HepG2 (cell line): ENCODE measurements around the gene STAT5A. TPM values are rescaled to one million over a fixed set of nuclear protein-coding genes. Genes with fewer than 3 reads are reported as not detected.

Experiments used
- EP300 ChIP-seq, 3 experiments: sonication (generic) in 1 of 3; formaldehyde crosslinking in 1 of 3; IDR thresholded peaks; 2 replicates each; pipeline versions ENCODE4 v1.5.1 to v1.6.1; 2011 to 2020; ENCODE audit warnings: low read depth in 2 of 3, low read length in 2 of 3, borderline replicate concordance in 1 of 3, improper control_type of control experiment in 1 of 3, mild to moderate bottlenecking in 1 of 3, missing genetic modification reagents in 1 of 3, moderate library complexity in 1 of 3
- MTA1 ChIP-seq: sonication (generic); formaldehyde crosslinking; IDR thresholded peaks from 2 replicates; pipeline ENCODE4 v1.4.0; 2020; ENCODE audit warnings: missing genetic modification reagents, mild to moderate bottlenecking, borderline replicate concordance
- PITX1 ChIP-seq: sonication (generic); formaldehyde crosslinking; IDR thresholded peaks from 2 replicates; pipeline ENCODE4 v1.5.1; 2020; ENCODE audit warnings: mild to moderate bottlenecking, missing genetic modification reagents
- SETDB1 ChIP-seq: sonication (generic); formaldehyde crosslinking; IDR thresholded peaks from 2 replicates; pipeline ENCODE4 v1.5.1; 2020; ENCODE audit warnings: missing genetic modification reagents, mild to moderate bottlenecking, borderline replicate concordance
- ZNF343 ChIP-seq: sonication (generic); formaldehyde crosslinking; IDR thresholded peaks from 2 replicates; pipeline ENCODE4 v1.4.0; 2020; ENCODE audit warnings: mild to moderate bottlenecking, missing genetic modification reagents
- ZNF563 ChIP-seq: sonication (generic); formaldehyde crosslinking; IDR thresholded peaks from 2 replicates; pipeline ENCODE4 v1.8.0; 2022; ENCODE audit warnings: mild to moderate bottlenecking, moderate library complexity, missing genetic modification reagents
- polyA plus RNA-seq, 8 experiments: library from polyadenylated mRNA; depleted of rRNA in 3 of 8; stranded (reverse) in 7 of 8; unstranded in 1 of 8; fragments of >200 nt; fragmentation: Illumina TruSeq in 4 of 8; extraction: Trizol in 4 of 8; gene quantifications; 2 replicates each; pipeline versions ENCODE4 v1.2.1 to v1.2.3, GENCODE V29; 2011 to 2016; ENCODE audit warnings: low read depth in 4 of 8, missing spikeins in 1 of 8, mixed read lengths in 1 of 8; ENCODE audit not compliant: insufficient read depth in 1 of 8
- total RNA-seq, 5 experiments: library from RNA; depleted of rRNA; stranded (reverse); fragments of >200 nt; fragmentation: Illumina TruSeq; extraction: Trizol; gene quantifications; 2 replicates each; pipeline ENCODE4 v1.2.3, GENCODE V29; 2016; ENCODE audit warnings: low read depth in 1 of 5
- TF ChIP-seq, protein P1 (sequence below): sonication (generic); formaldehyde crosslinking; IDR thresholded peaks from 2 replicates; pipeline ENCODE4 v1.4.0; 2020; ENCODE audit warnings: missing genetic modification reagents
- TF ChIP-seq, protein P2 (sequence below): sonication (generic); formaldehyde crosslinking; IDR thresholded peaks from 2 replicates; pipeline ENCODE4 v1.5.0; 2020; ENCODE audit warnings: mild to moderate bottlenecking, missing genetic modification reagents, borderline replicate concordance
- TF ChIP-seq, protein P3 (sequence below): IDR thresholded peaks from 2 replicates; pipeline ENCODE4 v1.6.1; 2016

Gene STAT5A
- total and polyA plus RNA-seq, 2 of the 13 experiments (the other 11 are each of a cell fraction or from before 2014, with no cell fraction given), result 1.4 to 4.1 TPM

DNA sequence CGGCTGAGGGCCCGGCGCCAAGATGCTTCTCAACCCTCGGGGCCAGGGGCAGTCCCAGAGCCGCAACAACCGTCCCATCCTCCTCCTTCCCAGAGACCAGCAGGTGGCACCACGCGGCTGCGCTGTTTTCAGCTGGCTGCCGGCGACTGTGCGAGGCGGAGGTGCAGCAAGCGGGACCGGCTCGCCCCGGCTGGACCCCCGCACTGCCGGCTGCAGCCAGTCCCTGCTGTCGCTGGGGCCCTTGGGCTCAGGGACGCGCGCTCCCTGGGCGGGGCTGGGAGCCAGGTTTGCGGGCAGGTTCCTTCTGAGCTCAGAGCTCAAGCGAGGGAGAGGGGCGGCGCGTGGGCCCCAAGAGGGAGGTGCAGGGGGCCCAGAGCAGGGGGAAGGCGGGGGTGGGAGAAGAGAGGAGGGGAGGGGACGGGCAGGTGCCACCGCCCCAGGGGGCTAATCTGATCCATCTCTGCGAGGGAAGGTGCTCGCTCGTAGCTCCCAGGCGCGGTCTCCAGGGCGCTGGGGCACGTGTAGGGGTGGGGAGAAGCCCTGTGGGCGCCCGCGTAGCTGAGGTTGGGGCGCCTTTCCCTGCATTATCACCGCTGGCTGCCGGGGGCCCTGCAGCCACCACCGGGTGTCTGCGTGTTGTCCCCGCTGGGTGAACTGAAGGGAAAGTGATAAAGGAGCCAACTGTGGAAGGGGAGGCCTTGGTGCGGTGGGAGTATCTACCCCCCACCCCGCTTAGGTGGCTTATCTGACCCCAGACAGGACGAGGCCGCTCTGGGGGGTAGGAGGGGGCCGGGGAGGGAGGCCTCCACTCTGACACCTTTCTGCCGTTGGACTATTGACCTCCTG lies 24.2 kb downstream of the STAT5A start (continued):
- TF ChIP-seq EP300 (IDR thresholded peaks at IDR 0.05; ENCODE audit: low read depth in 2 of 2, low read length in 2 of 2) (peak in 1 of 2 experiments; percentile 13; a peak in 1 of 4 replicates), EP300 (CRISPR knock-in tag; IDR thresholded peaks at IDR 0.05; ENCODE audit: borderline replicate concordance) (no peak), ZNF343 (CRISPR knock-in tag) (peak; percentile 72; the same call in 1 of the 2 replicates), MTA1 (CRISPR knock-in tag) (peak; percentile 87), ZNF563 (CRISPR knock-in tag) (no peak), PITX1 (CRISPR knock-in tag) (peak; percentile 67), SETDB1 (CRISPR knock-in tag) (no peak)
- TF ChIP-seq, protein P1, sequence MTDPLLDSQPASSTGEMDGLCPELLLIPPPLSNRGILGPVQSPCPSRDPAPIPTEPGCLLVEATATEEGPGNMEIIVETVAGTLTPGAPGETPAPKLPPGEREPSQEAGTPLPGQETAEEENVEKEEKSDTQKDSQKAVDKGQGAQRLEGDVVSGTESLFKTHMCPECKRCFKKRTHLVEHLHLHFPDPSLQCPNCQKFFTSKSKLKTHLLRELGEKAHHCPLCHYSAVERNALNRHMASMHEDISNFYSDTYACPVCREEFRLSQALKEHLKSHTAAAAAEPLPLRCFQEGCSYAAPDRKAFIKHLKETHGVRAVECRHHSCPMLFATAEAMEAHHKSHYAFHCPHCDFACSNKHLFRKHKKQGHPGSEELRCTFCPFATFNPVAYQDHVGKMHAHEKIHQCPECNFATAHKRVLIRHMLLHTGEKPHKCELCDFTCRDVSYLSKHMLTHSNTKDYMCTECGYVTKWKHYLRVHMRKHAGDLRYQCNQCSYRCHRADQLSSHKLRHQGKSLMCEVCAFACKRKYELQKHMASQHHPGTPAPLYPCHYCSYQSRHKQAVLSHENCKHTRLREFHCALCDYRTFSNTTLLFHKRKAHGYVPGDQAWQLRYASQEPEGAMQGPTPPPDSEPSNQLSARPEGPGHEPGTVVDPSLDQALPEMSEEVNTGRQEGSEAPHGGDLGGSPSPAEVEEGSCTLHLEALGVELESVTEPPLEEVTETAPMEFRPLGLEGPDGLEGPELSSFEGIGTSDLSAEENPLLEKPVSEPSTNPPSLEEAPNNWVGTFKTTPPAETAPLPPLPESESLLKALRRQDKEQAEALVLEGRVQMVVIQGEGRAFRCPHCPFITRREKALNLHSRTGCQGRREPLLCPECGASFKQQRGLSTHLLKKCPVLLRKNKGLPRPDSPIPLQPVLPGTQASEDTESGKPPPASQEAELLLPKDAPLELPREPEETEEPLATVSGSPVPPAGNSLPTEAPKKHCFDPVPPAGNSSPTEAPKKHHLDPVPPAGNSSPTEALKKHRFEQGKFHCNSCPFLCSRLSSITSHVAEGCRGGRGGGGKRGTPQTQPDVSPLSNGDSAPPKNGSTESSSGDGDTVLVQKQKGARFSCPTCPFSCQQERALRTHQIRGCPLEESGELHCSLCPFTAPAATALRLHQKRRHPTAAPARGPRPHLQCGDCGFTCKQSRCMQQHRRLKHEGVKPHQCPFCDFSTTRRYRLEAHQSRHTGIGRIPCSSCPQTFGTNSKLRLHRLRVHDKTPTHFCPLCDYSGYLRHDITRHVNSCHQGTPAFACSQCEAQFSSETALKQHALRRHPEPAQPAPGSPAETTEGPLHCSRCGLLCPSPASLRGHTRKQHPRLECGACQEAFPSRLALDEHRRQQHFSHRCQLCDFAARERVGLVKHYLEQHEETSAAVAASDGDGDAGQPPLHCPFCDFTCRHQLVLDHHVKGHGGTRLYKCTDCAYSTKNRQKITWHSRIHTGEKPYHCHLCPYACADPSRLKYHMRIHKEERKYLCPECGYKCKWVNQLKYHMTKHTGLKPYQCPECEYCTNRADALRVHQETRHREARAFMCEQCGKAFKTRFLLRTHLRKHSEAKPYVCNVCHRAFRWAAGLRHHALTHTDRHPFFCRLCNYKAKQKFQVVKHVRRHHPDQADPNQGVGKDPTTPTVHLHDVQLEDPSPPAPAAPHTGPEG (CRISPR knock-in tag), result 0 out of 2 replicates have a peak, but pooled peaks have one; percentile 17
- TF ChIP-seq, protein P2, sequence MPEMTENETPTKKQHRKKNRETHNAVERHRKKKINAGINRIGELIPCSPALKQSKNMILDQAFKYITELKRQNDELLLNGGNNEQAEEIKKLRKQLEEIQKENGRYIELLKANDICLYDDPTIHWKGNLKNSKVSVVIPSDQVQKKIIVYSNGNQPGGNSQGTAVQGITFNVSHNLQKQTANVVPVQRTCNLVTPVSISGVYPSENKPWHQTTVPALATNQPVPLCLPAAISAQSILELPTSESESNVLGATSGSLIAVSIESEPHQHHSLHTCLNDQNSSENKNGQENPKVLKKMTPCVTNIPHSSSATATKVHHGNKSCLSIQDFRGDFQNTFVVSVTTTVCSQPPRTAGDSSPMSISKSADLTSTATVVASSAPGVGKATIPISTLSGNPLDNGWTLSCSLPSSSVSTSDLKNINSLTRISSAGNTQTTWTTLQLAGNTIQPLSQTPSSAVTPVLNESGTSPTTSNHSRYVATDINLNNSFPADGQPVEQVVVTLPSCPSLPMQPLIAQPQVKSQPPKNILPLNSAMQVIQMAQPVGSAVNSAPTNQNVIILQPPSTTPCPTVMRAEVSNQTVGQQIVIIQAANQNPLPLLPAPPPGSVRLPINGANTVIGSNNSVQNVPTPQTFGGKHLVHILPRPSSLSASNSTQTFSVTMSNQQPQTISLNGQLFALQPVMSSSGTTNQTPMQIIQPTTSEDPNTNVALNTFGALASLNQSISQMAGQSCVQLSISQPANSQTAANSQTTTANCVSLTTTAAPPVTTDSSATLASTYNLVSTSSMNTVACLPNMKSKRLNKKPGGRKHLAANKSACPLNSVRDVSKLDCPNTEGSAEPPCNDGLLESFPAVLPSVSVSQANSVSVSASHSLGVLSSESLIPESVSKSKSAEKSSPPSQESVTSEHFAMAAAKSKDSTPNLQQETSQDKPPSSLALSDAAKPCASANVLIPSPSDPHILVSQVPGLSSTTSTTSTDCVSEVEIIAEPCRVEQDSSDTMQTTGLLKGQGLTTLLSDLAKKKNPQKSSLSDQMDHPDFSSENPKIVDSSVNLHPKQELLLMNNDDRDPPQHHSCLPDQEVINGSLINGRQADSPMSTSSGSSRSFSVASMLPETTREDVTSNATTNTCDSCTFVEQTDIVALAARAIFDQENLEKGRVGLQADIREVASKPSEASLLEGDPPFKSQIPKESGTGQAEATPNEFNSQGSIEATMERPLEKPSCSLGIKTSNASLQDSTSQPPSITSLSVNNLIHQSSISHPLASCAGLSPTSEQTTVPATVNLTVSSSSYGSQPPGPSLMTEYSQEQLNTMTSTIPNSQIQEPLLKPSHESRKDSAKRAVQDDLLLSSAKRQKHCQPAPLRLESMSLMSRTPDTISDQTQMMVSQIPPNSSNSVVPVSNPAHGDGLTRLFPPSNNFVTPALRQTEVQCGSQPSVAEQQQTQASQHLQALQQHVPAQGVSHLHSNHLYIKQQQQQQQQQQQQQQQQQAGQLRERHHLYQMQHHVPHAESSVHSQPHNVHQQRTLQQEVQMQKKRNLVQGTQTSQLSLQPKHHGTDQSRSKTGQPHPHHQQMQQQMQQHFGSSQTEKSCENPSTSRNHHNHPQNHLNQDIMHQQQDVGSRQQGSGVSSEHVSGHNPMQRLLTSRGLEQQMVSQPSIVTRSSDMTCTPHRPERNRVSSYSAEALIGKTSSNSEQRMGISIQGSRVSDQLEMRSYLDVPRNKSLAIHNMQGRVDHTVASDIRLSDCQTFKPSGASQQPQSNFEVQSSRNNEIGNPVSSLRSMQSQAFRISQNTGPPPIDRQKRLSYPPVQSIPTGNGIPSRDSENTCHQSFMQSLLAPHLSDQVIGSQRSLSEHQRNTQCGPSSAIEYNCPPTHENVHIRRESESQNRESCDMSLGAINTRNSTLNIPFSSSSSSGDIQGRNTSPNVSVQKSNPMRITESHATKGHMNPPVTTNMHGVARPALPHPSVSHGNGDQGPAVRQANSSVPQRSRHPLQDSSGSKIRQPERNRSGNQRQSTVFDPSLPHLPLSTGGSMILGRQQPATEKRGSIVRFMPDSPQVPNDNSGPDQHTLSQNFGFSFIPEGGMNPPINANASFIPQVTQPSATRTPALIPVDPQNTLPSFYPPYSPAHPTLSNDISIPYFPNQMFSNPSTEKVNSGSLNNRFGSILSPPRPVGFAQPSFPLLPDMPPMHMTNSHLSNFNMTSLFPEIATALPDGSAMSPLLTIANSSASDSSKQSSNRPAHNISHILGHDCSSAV (CRISPR knock-in tag), result 0 out of 2 replicates have a peak, but pooled peaks have one; percentile 83
- TF ChIP-seq, protein P3, sequence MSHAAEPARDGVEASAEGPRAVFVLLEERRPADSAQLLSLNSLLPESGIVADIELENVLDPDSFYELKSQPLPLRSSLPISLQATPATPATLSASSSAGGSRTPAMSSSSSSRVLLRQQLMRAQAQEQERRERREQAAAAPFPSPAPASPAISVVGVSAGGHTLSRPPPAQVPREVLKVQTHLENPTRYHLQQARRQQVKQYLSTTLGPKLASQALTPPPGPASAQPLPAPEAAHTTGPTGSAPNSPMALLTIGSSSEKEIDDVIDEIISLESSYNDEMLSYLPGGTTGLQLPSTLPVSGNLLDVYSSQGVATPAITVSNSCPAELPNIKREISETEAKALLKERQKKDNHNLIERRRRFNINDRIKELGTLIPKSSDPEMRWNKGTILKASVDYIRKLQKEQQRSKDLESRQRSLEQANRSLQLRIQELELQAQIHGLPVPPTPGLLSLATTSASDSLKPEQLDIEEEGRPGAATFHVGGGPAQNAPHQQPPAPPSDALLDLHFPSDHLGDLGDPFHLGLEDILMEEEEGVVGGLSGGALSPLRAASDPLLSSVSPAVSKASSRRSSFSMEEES (CRISPR knock-in tag), result peak; percentile 71; the same call in 1 of the 2 replicates
